Hematopoietic multipotent progenitor cell (in vitro differentiated cells): ENCODE data around the gene F3. TPM values are rescaled to one million over a fixed set of nuclear protein-coding genes. Genes with fewer than 3 reads are reported as not detected.

Experiments used
- total RNA-seq: library from RNA; depleted of rRNA; stranded (reverse); fragments of >200 nt; gene quantifications from one replicate; pipeline ENCODE4 v1.2.3, GENCODE V29; 2012

F3 gene
- total RNA-seq, 1 donor, result 0.27 TPM

Other genes with a start within 250 kb of the F3 start
- 5.7 TPM for gene ABCD3, start 123.4 kb downstream of the F3 start, total RNA-seq